ENCODE data around the gene PELI1.
"Not testable (repeated sequence)": the region's sequence is repeated elsewhere in the genome, so short reads cannot be mapped to it uniquely, and the experiment has no call there.

Gene PELI1

GRCh38 chr2:64080179-64080578 lies 64.0 kb downstream of the PELI1 start (continued):
- TF ChIP-seq PRDM4 (tag by site-specific recombination; IDR thresholded peaks at IDR 0.05) (no peak), BCL11B (tag by site-specific recombination; IDR thresholded peaks at IDR 0.05; ENCODE audit: low read depth) (no peak)

- CTCF ChIA-PET; H3K4me3 ChIP-seq (ENCODE audit: low read depth, low read length); POLR2A ChIA-PET: not testable (repeated sequence)
Observed at GRCh38 chr2:64079688-64080087, 64.5 kb downstream of the PELI1 start.

DNA sequence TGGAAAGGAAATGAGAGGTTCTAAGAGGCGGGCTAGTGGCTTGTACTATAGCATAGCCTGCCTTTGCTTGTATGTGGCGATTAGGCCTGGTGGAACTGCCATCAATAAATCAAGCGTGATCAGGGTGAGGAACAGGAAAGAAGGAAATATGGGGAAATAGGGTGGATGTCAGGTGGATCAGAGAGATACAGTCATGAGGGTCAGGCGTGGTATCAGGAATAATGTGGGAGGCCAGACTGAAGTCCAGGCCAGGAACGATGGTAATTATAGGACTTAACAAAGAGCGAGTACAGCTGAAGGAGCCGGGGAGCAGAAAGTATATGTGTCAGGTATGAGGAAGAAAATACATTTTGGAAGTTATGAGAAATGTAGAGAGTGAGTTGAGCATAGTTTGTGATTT lies 67.4 kb downstream of the PELI1 start:
- H3K9me3 ChIP-seq (ENCODE audit: control insufficient read depth, insufficient read depth, low read depth, low read length); H3K4me1 ChIP-seq (ENCODE audit: control insufficient read depth, insufficient read depth, low read length); POLR2A ChIA-PET; H3K4me3 ChIP-seq (ENCODE audit: low read depth, low read length); CTCF ChIA-PET; H3K27ac ChIP-seq (ENCODE audit: extremely low read depth, low read depth, low read length); H3K36me3 ChIP-seq (ENCODE audit: control insufficient read depth in 2 of 2, insufficient read depth in 1 of 2, low read length in 2 of 2): not testable (repeated sequence)

More at GRCh38 chr2:64079688-64080087, 64.5 kb downstream of the PELI1 start:
- not testable (repeated sequence) for H3K4me1 ChIP-seq (ENCODE audit: control insufficient read depth, insufficient read depth, low read length); H3K36me3 ChIP-seq (ENCODE audit: control insufficient read depth in 2 of 2, insufficient read depth in 1 of 2, low read length in 2 of 2); H3K9me3 ChIP-seq (ENCODE audit: control insufficient read depth, insufficient read depth, low read depth, low read length); H3K27ac ChIP-seq (ENCODE audit: extremely low read depth, low read depth, low read length)

GRCh38 chr2:64074616-64075015 lies 69.6 kb downstream of the PELI1 start:
- POLR2A ChIA-PET; H3K36me3 ChIP-seq (ENCODE audit: control insufficient read depth in 2 of 2, insufficient read depth in 1 of 2, low read length in 2 of 2); H3K27ac ChIP-seq (ENCODE audit: extremely low read depth, low read depth, low read length); H3K4me3 ChIP-seq (ENCODE audit: low read depth, low read length); H3K9me3 ChIP-seq (ENCODE audit: control insufficient read depth, insufficient read depth, low read depth, low read length); CTCF ChIA-PET; H3K4me1 ChIP-seq (ENCODE audit: control insufficient read depth, insufficient read depth, low read length): not testable (repeated sequence)

- POLR2A ChIA-PET: no interaction called here
- no peak overlapping the region for H3K27ac ChIP-seq (ENCODE audit: extremely low read depth, low read depth, low read length)
- H3K4me3 ChIP-seq (ENCODE audit: low read depth, low read length): no peak overlapping the region
- no peaks in the 10 kb centered on the region for H3K9me3 ChIP-seq (ENCODE audit: control insufficient read depth, insufficient read depth, low read depth, low read length)
- H3K4me1 ChIP-seq (ENCODE audit: control insufficient read depth, insufficient read depth, low read length): no peaks in the 10 kb centered on the region
- CTCF ChIA-PET: no interaction called here
- TF ChIP-seq ZNF175 (tag by site-specific recombination; IDR thresholded peaks at IDR 0.05) (no peak), WT1 (tag by site-specific recombination; IDR thresholded peaks at IDR 0.05) (no peak), ZNF600 (tag by site-specific recombination; IDR thresholded peaks at IDR 0.05) (no peak), ZNF645 (tag by site-specific recombination; IDR thresholded peaks at IDR 0.05) (no peak), ZNF664 (tag by site-specific recombination; IDR thresholded peaks at IDR 0.05) (no peak), ZXDB (tag by site-specific recombination; IDR thresholded peaks at IDR 0.05) (no peak), ZNF157 (tag by site-specific recombination; IDR thresholded peaks at IDR 0.05) (no peak), ZNF776 (tag by site-specific recombination; IDR thresholded peaks at IDR 0.05; ENCODE audit: borderline replicate concordance) (no peak), ZNF707 (tag by site-specific recombination; IDR thresholded peaks at IDR 0.05) (no peak), KLF8 (tag by site-specific recombination; IDR thresholded peaks at IDR 0.05) (no peak), HOXA7 (CRISPR knock-in tag; IDR thresholded peaks at IDR 0.05; ENCODE audit: borderline replicate concordance) (no peak), SCRT2 (tag by site-specific recombination; IDR thresholded peaks at IDR 0.05) (no peak)
- no peaks in the 10 kb centered on the region for H3K36me3 ChIP-seq (ENCODE audit: control insufficient read depth in 2 of 2, insufficient read depth in 1 of 2, low read length in 2 of 2)
Observed at GRCh38 chr2:64067326-64067725, 76.9 kb downstream of the PELI1 start.
